ENCODE measurements around the gene UNC5CL. TPM values are rescaled to one million over a fixed set of nuclear protein-coding genes. Genes with fewer than 3 reads are reported as not detected.

The UNC5CL gene
- total RNA-seq, 1 donor from 2014 or later, result 0.25 TPM

DNA sequence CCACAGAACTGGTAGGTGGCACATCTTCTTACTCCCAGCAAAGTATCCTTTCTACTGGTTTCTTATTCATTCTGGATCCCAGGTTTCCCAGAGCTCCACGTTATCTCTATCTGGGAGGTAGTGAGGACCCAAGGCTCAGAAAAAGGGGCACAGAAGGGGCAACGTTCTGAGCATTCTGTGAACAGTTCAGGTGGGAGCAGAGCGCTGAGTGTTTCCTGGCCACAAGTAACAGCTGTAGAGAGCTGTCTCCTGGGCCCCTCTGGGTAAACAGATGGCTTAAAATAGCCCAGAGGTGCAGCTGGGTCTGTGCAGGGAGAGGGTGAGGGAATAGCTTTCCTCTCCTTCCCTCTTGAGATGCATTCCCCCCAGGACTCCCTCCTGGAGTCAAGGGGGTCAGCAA is 16.1 kb upstream of the UNC5CL start:
- DNase-seq (ENCODE audit: low spot score), result no peak
- Mint-ChIP-seq H3K4me3 (ENCODE audit: unreplicated experiment) (no peak overlapping the region), H3K36me3 (ENCODE audit: low read depth) (no peaks in the 10 kb centered on the region), H3K4me1 (ENCODE audit: low read depth) (peaks cover 28% of the 10 kb centered on the region), H3K27me3 (ENCODE audit: low read depth) (no peaks in the 10 kb centered on the region), H3K27ac (ENCODE audit: unreplicated experiment) (no peak overlapping the region), H3K9me3 (ENCODE audit: low read depth) (no peaks in the 10 kb centered on the region)
- TF ChIP-seq, protein P1, sequence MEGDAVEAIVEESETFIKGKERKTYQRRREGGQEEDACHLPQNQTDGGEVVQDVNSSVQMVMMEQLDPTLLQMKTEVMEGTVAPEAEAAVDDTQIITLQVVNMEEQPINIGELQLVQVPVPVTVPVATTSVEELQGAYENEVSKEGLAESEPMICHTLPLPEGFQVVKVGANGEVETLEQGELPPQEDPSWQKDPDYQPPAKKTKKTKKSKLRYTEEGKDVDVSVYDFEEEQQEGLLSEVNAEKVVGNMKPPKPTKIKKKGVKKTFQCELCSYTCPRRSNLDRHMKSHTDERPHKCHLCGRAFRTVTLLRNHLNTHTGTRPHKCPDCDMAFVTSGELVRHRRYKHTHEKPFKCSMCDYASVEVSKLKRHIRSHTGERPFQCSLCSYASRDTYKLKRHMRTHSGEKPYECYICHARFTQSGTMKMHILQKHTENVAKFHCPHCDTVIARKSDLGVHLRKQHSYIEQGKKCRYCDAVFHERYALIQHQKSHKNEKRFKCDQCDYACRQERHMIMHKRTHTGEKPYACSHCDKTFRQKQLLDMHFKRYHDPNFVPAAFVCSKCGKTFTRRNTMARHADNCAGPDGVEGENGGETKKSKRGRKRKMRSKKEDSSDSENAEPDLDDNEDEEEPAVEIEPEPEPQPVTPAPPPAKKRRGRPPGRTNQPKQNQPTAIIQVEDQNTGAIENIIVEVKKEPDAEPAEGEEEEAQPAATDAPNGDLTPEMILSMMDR (IDR thresholded peaks at IDR 0.05), result no peak

DNA sequence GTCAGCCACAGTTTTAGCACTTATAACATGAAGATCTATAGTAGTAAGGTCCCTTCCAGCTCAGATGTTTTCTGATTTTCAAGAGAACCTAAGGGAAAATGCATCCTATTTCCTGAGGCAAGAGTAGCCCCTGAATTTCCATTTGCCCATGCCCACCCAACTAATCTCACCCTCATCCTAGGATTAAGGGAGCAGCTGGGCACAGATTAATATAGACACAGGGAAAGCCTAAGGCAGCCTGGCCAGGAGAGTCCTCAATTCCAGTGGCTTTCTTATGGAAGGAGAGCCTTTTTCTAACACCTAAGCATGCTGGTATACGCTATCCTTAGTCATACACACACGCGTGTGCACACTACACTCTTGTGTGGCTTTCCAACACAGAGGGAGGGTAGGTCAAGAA is 15.5 kb upstream of the UNC5CL start:
- no peak overlapping the region for H3K27ac Mint-ChIP-seq (ENCODE audit: unreplicated experiment)
- TF ChIP-seq, protein P1 (IDR thresholded peaks at IDR 0.05), result no peak
- no peaks in the 10 kb centered on the region for H3K27me3 Mint-ChIP-seq (ENCODE audit: low read depth)
- no peak for DNase-seq (ENCODE audit: low spot score)
- H3K9me3 Mint-ChIP-seq (ENCODE audit: low read depth), result no peaks in the 10 kb centered on the region
- H3K36me3 Mint-ChIP-seq (ENCODE audit: low read depth), result no peaks in the 10 kb centered on the region
- H3K4me3 Mint-ChIP-seq (ENCODE audit: unreplicated experiment), result no peak overlapping the region
- H3K4me1 Mint-ChIP-seq (ENCODE audit: low read depth), result peaks cover 28% of the 10 kb centered on the region

DNA sequence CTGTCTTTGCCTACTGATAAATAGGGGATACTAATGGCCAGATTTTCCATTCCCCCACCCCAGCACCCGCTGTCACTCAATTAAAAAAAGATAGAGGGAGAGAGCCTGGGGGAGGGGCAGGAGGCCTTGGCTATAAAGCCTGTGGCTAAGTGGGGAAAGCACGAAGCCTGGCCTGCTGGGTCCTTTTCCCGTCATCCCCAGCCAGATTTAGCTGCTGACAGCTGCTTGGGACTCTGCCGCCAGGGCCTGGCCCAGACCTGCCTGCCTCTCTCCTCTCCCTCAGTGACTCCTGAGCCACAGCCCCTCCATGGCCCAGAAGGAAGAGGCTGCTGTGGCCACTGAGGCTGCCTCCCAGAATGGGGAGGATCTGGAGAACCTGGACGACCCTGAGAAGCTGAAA is 14.0 kb upstream of the UNC5CL start, which contains the start of gene APOBEC2:
APOBEC2 (plus strand) TSS at position 162 of the 400 bp plus-strand sequence; CDS start at position 308, 146 bp downstream.
- no peak within 1 kb of the TSS for H3K27ac Mint-ChIP-seq (ENCODE audit: unreplicated experiment)
- no peaks in the 10 kb centered on the region for H3K36me3 Mint-ChIP-seq (ENCODE audit: low read depth)
- no peaks in the 10 kb centered on the region for H3K27me3 Mint-ChIP-seq (ENCODE audit: low read depth)
- no peak for DNase-seq (ENCODE audit: low spot score)
- no peak within 1 kb of the TSS for H3K4me3 Mint-ChIP-seq (ENCODE audit: unreplicated experiment)
- TF ChIP-seq, protein P1 (IDR thresholded peaks at IDR 0.05), result no peak
- peaks cover 33% of the 10 kb centered on the region for H3K4me1 Mint-ChIP-seq (ENCODE audit: low read depth)
- no peaks in the 10 kb centered on the region for H3K9me3 Mint-ChIP-seq (ENCODE audit: low read depth)

DNA sequence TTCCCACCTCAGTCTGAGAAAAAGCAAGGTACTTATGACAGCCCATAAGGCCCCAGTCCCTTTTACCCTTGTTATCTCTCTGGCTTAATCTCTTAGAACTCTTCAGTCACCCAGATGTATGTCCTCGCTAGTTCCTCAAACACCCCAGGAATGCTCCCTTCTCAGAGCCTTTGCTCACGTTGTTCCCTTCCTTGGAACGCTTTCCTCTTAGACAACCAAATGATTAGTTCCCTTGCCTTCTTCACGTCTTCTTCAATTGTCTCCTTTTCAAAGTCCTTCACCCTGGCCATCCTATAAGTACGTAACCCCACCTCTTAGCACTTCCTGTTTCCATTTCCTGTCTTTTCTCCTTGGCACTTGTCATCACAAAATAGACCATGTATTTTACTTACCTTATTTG is 12.9 kb upstream of the UNC5CL start:
- Mint-ChIP-seq H3K4me3 (ENCODE audit: unreplicated experiment) (no peak overlapping the region), H3K36me3 (ENCODE audit: low read depth) (no peaks in the 10 kb centered on the region)

DNA sequence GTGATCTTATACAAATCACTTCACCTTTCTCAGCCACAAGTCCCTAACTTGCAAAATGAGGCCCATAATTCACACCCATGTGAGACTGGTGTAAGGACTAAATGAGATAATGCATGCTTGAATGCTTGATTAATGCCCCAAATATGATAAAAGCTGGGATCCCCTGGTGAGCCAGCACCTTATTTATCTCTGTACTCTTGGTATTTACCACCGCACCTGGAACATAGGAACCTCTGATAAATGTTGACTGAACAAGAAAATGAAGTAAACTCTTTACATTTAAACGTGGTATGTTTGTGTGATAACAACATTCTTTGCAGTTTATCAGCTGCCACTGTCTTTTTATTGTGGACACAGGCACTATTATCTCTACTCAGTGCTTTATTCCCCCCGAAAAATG is 11.5 kb upstream of the UNC5CL start:
- no peak for DNase-seq (ENCODE audit: low spot score)
- H3K4me1 Mint-ChIP-seq (ENCODE audit: low read depth), result peaks cover 30% of the 10 kb centered on the region
- peaks cover 5% of the 10 kb centered on the region for H3K27me3 Mint-ChIP-seq (ENCODE audit: low read depth)
- H3K9me3 Mint-ChIP-seq (ENCODE audit: low read depth), result no peaks in the 10 kb centered on the region
- no peak overlapping the region for H3K4me3 Mint-ChIP-seq (ENCODE audit: unreplicated experiment)
- no peaks in the 10 kb centered on the region for H3K36me3 Mint-ChIP-seq (ENCODE audit: low read depth)
- H3K27ac Mint-ChIP-seq (ENCODE audit: unreplicated experiment), result no peak overlapping the region
- TF ChIP-seq, protein P1 (IDR thresholded peaks at IDR 0.05), result no peak

More for the DNA sequence above, 12.9 kb upstream of the UNC5CL start:
- no peak for DNase-seq (ENCODE audit: low spot score)
- peaks cover 33% of the 10 kb centered on the region for H3K4me1 Mint-ChIP-seq (ENCODE audit: low read depth)
- TF ChIP-seq, protein P1 (IDR thresholded peaks at IDR 0.05), result no peak
- H3K27me3 Mint-ChIP-seq (ENCODE audit: low read depth), result peaks cover 4% of the 10 kb centered on the region
- H3K27ac Mint-ChIP-seq (ENCODE audit: unreplicated experiment), result no peak overlapping the region
- H3K9me3 Mint-ChIP-seq (ENCODE audit: low read depth), result no peaks in the 10 kb centered on the region
